HG02938 (cell line): ENCODE results near the gene KAT8.
A peak's percentile ranks its signal among the peaks of the same experiment; 100 is the strongest.
"Not testable (repeated sequence)": the region's sequence is repeated elsewhere in the genome, so short reads cannot be mapped to it uniquely, and the experiment has no call there.

Experiments
- ATAC-seq: cut with Tn5 transposase; IDR thresholded peaks from one replicate; pipeline ENCODE4 v1.9.1; 2021; ENCODE audit warnings: mild to moderate bottlenecking, moderate library complexity; ENCODE audit not compliant: unreplicated experiment

The KAT8 gene

DNA sequence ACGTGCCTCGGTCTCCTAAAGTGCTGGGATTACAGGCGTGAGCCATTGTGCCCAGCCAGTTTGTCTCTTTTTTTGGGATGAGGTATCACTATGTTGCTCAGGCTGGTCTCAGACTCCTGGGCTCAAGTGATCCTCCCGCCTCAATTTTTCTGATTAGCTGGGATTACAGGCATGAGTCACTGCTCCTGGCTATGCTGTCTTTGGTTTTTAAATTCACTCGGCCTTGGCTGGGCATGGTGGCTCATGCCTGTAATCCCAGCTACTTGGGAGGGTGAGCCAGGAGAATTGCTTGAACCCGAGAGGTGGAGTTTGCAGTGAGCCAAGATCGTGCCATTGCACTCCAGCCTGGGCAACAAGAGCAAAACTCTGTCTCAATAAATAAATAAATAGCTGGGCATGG lies 27.0 kb downstream of the KAT8 start:
- not testable (repeated sequence) for ATAC-seq

DNA sequence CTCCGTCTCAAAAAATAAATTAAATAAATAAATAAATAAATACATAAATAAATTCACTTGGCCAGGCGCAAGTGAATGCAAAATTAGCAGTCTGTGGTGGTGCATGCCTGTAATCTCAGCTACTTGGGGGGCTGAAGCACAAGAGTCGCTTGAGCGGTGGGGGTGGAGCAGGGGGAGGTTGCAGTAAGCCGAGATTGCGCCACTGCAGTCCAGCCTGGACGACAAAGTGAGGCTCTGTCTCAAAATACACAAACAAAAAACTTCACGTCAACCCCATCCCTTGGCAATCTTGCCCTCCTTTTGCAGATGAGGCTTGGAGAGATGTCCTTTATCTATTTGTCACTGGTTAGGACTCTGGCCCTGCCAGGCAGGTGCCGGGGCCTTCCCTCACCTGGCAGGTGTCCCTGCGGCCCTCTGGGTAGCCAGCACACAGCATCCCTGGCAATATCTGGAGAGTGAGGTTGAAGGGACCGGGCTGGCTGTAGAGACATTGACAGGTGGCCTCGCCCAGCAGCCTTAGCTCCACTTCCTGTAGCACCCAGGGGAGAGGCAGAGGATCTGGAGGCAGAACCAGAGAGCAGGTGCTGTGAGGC lies 28.0 kb downstream of the KAT8 start:
- no peak for ATAC-seq

DNA sequence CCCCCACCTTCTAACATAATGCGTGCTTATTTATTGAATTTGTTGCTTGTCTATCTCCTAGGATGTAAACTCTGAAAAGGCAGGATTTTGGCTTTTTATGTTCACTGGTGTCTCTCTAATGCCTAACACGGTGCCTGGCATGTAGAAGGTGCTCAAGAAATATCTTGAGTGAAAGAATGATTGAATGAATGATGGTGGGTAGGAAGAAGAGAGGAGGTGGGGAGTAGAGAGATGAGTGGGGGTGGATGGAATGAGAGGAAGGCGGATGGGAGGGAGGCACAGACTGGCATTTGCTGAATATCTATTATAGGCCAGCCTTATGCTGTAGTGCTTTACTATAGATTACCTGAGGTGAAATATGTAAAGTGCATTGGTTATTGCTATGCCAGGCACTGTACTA lies 30.1 kb downstream of the KAT8 start:
- no peak for ATAC-seq

DNA sequence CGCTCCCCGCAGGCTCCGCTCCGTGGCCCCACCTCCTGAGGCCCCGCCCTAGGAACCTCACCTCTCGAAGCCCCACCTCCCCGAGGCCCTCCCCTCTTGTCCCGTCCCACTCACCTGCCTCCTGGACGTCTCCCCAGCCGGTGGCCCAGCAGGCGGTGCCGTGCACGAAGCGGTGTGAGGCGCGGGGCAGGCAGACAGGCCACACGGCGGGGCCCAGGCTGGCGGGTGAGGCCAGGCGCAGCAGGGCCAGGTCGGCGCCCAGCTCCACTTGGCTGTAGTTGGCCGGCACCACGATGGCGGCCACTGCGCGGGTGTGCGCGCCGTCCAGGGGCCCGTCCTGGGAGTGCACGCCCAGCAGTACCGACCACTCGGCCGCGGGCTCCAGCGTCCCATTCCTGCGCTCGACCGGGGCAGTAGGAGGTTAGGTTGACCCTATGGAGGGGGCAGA lies 30.8 kb downstream of the KAT8 start:
- no peak for ATAC-seq

DNA sequence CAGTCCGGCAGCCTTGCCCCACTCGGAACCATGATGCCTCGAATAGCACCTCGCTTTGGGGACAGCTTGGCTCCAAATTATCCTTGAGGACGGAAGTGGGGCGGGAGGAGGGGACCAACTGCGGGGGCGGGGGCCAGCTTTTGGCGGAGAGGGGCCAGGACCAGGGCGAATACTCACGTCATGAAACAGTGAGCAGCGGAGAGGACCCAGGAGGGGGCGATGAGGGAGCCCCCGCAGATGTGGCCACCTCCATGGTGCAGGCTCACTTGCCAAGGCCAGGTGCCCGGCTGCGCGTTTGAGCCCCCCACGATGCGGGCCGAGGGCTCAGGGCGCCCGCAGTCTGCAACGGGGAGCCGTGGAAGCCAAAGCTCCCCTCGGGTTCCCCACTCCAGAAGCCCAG lies 31.4 kb downstream of the KAT8 start:
- ATAC-seq = no peak

DNA sequence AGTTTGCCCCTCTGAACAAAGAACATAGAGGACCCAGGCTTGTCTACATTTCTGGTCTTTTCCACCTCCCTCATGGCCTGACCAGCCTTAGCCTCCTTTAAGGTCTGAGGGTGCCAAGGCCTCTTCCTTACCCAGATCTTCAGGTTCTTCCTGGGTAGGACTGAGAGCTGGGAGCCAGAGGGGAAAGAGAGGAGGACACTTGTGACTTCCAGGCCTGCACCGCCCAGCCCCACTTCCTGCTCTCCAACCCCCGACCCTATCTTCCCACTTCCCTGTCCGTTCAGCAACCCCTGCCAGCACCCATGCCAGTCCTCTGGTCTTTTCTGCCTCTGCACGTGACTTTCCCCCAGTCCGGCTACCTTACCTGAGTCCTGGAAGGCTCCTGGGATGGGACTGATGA lies 31.9 kb downstream of the KAT8 start:
- ATAC-seq = no peak

DNA sequence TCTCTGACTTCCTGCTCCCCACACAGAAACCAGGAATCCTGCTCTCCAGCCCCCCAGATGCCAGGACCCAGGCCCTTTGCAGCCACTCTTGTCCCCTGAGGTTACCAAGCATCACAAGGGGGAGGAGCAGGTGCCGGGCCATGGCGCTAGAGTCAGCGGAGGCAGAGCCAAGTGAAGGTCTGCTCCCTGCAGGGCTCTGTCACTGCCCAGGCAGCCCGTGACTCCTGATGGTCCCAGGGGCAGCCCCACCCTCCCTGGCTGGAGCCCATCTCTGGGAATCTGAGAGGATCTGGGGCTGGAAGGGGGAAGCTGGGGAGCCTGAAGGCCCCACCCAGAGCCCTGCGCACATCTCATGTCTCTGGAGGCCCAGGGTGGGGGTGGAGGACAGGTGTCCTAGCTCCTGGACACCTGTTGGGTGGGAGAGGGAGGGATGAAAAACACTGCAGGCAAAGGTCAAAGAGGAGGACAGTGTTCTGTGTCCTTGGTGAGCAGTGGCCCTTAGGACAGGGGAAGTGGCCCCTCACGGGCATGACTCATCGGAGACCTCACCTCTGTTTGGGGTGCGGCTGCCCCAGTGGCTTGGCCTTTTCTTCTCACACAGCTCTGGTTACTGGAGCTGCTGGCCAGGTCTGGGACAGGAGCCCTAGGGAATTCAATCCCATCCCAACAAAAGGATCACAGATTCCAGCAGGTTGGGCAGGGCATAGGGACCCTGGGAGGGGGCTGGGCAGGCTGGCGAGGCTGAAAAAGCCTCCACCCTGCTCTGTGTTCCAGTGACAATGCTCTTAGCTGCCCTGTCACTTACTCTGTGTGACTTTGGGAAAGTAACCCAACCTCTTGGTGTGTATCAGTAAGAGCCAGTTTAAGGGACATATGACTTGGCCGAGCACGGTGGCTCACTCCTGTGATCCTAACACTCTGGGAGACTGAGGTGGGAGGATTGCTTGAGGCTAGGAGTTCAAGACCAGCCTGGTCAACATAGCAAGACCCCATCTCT lies 32.7 kb downstream of the KAT8 start, which contains the start of gene PRSS36:
Gene PRSS36, minus strand, starts transcription at position 173 of the 997 bp plus-strand sequence. Its CDS starts 31 bp downstream, at position 142.
- ATAC-seq = no peak

DNA sequence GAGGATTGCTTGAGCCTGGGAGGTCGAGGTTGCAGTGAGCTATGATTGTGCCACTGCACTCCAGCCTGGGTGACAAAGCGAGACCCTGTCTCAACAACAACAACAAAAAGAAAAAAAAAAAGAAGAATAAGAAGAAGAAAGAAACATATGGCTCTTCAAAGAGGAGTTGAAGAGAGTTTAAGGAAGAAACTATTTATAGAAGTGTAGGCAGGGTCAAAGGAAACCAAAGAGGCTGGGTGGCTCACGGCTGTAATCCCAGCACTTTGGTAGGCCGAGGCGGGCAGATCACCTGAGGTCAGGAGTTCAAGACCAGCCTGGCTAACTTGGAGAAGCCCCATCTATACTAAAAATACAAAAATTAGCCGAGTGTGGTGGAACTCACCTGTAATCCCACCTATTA lies 33.5 kb downstream of the KAT8 start:
- ATAC-seq = not testable (repeated sequence)

DNA sequence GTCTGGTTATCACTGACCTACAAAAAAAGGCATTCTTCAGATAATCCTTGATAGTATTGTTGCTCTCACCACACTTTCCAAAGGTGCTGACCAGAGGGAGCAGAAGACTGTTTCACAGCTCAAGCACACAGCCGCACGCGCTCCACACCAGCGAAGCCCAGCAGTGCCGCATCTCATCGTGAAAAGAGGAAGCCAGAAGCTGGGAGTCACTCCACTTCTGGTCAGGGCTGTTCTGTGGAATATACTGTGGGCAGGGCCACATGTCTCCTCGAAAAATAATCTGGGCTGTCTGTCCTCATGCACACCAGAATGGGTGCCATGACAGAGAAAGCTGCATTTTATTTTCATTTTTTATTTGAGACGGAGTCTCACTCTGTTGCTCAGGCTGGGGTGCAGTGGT lies 39.7 kb downstream of the KAT8 start:
- no peak for ATAC-seq

DNA sequence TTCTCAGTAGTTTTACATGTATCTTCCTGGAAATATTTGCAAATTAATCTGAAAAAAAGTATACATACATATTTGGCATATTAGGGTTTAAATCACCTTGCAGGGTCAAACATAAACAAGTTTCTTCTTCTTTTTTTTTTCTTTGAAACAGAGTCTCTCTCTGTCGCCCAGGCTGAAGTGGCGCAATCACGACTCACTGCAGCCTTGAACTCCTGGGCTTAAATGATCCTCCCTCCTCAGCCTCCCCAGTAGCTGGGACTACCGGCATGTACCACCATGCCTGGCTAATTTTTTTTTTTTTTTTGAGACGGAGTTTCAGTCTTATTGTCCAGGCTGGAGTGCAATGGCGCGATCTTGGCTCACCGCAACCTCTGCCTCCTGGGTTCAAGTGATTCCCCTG lies 49.9 kb downstream of the KAT8 start:
- ATAC-seq = no peak

DNA sequence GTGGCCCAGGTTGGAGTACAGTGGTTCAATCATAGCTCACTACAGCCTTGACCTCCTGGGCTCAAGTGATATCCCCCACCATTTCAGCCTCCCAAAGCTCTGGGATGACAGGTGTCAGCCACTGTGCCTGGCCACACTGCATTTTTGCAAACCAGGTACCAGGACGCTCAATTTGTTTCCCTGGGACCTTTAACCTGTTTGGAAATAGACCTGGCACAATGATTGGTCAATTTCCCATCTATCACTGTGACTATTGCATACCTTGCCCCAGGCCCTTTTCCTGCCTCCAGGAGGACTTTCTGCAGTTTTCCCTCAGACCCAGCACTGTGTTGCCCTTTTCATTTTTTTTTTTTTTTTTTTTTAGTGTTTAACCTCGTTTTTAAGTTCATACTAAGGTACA lies 51.4 kb downstream of the KAT8 start:
- ATAC-seq = no peak

DNA sequence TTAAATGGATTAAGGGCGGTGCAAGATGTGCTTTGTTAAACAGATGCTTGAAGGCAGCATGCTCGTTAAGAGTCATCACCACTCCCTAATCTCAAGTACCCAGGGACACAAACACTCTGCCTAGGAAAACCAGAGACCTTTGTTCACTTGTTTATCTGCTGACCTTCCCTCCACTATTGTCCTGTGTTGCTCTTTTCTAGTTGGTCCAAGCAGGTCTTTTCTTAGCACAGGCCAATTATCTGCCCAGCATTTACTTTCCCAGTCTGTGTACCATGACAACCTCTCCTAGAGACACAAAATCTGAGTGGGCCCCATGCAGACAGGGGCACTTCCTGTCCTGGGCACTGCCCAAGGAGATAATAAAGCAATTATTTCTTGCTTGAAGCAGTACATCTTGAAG lies 52.6 kb downstream of the KAT8 start:
- not testable (repeated sequence) for ATAC-seq

DNA sequence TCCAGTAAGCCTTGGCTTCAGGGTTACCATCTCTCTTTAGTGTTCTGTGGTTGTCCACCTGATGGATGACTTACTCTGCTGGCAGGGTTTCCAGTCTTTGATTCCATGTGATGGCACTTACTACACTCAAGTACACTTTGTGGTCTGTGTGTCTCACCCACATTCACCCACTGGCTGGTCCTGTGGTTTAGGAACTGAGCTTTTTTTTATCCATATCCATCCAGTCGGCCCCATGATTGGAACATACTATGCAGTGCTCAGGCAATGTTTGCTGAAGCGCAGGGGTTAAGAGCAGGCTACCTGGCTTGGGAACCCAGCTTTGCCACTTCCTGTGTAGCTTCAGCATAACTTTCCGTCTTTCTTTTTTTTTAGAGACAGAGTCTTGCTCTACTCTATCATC lies 59.7 kb downstream of the KAT8 start:
- no peak for ATAC-seq

DNA sequence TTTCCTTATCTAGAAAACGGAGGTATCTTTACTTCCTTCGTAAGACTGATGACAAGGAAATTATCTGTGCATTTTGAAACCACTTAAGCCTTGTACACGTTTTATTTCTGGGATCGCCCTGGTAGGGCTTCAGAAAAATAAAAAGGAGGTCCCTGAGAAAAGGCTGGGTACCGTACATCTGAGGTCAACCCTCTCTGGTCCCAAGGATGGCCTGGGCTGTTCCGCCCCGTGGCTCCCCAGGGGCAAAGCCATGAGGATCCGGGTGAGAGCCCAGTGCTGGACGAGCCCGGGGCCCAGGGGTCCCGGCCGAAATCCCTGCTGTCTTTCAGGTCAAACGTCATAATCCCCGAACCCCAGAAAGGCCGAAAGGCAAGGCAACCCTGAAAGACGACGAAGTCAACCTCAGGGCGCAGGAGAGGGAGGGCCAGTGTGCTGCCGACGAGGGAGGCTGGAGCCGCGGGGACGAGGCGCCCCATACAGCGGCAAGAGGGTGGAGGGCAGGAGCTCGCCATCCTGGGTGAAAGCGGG lies 61.8 kb downstream of the KAT8 start:
- peak; percentile 1 for ATAC-seq

DNA sequence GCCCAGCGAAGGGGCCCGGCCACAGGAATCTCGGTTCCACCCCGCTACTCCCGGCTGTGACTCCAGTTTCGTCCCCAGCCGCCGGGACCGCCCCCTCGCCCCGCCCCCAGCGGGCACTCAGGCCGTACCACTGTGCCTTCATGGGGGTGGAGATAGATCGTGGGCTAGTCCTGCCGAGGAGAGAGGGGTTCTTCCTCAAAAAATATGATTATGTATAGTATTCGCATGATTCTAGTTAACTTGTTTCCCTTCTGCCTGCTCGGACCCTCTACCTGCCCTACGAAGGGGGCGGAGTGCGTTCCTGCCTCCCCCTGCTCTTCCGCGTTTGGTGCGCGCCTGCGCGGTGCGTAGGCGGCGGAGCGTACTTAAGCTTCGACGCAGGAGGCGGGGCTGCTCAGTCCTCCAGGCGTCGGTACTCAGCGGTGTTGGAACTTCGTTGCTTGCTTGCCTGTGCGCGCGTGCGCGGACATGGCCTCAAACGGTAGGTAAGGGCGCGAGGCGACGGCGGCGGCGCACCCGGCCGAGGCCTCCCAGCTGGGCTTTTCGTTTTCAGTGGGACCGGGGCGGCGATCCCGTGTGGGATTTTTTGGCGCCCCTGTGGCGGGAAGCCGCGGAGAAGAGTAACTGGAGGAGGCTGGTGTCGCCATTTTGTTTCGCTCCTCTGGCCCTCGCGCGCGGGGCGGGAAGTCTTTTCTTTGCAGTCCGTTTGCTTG lies 62.4 kb downstream of the KAT8 start, which contains the start of gene FUS:
Gene FUS, plus strand, starts transcription at position 393 of the 713 bp plus-strand sequence. Its CDS starts 76 bp downstream, at position 469.
- ATAC-seq = peak; percentile 48
